ENCODE data around the gene SETD3.

Gene SETD3

GRCh38 chr14:99480917-99481744 is 472 bp upstream of the SETD3 start, which contains the start of gene CCNK:
Gene CCNK (plus strand): TSS chr14:99481409. CDS start chr14:99492678, 11,269 bp downstream.
- TF ChIP-seq CEBPB (IDR thresholded peaks at IDR 0.05) = peak; percentile 85
- no peak; the same call in 1 of the 2 replicates for TF ChIP-seq FOXM1 (IDR thresholded peaks at IDR 0.05; ENCODE audit: borderline replicate concordance, low read depth)
- peak; percentile 49; the same call in 1 of the 2 replicates for TF ChIP-seq TCF12 (IDR thresholded peaks at IDR 0.05; ENCODE audit: low read depth)
- peak; percentile 71 for TF ChIP-seq TEAD4 (IDR thresholded peaks at IDR 0.05)
- peak; percentile 96 for TF ChIP-seq EGR1 (IDR thresholded peaks at IDR 0.05)
- no peak for TF ChIP-seq RAD21 (IDR thresholded peaks at IDR 0.05; ENCODE audit: low read depth)
- TF ChIP-seq CREB1 (IDR thresholded peaks at IDR 0.05; ENCODE audit: low read depth) = peak; percentile 98
- peak; percentile 90 for TF ChIP-seq TAF1 (IDR thresholded peaks at IDR 0.05; ENCODE audit: low read depth)
- peak; percentile 98 for TF ChIP-seq YY1 (IDR thresholded peaks at IDR 0.05; ENCODE audit: low read depth)
- no peak for TF ChIP-seq EP300 (IDR thresholded peaks at IDR 0.05; ENCODE audit: borderline replicate concordance)

- no peak for TF ChIP-seq ZBTB7A (IDR thresholded peaks at IDR 0.05; ENCODE audit: low read depth)
- no peak for TF ChIP-seq TCF12 (IDR thresholded peaks at IDR 0.05; ENCODE audit: low read depth)
- no peak for TF ChIP-seq MAX (IDR thresholded peaks at IDR 0.05)
- no peak for TF ChIP-seq FOXM1 (IDR thresholded peaks at IDR 0.05; ENCODE audit: borderline replicate concordance, low read depth)
- no peak for TF ChIP-seq TAF1 (IDR thresholded peaks at IDR 0.05; ENCODE audit: low read depth)
- no peak for TF ChIP-seq RAD21 (IDR thresholded peaks at IDR 0.05; ENCODE audit: low read depth)
- no peak for TF ChIP-seq EGR1 (IDR thresholded peaks at IDR 0.05)
- TF ChIP-seq TEAD4 (IDR thresholded peaks at IDR 0.05) = no peak
These were observed 1.3 kb downstream of the SETD3 start for GRCh38 chr14:99479160-99479905.

GRCh38 chr14:99478128-99478527 is 2.5 kb downstream of the SETD3 start:
- TF ChIP-seq CREB1 (IDR thresholded peaks at IDR 0.05; ENCODE audit: low read depth) (no peak), RAD21 (IDR thresholded peaks at IDR 0.05; ENCODE audit: low read depth) (no peak)

- TF ChIP-seq MAX (IDR thresholded peaks at IDR 0.05) = no peak
- no peak for TF ChIP-seq YY1 (IDR thresholded peaks at IDR 0.05; ENCODE audit: low read depth)
- TF ChIP-seq CREB1 (IDR thresholded peaks at IDR 0.05; ENCODE audit: low read depth) = no peak
- no peak for TF ChIP-seq TEAD4 (IDR thresholded peaks at IDR 0.05)
- TF ChIP-seq REST (IDR thresholded peaks at IDR 0.05; ENCODE audit: low read depth) = no peak
- no peak for TF ChIP-seq FOXM1 (IDR thresholded peaks at IDR 0.05; ENCODE audit: borderline replicate concordance, low read depth)
- TF ChIP-seq EGR1 (IDR thresholded peaks at IDR 0.05) = no peak
- TF ChIP-seq ZBTB7A (IDR thresholded peaks at IDR 0.05; ENCODE audit: low read depth) = no peak
- TF ChIP-seq TAF1 (IDR thresholded peaks at IDR 0.05; ENCODE audit: low read depth) = no peak
- TF ChIP-seq EP300 (IDR thresholded peaks at IDR 0.05; ENCODE audit: borderline replicate concordance) = no peak
- no peak for TF ChIP-seq TCF12 (IDR thresholded peaks at IDR 0.05; ENCODE audit: low read depth)
- no peak for TF ChIP-seq CEBPB (IDR thresholded peaks at IDR 0.05)
- TF ChIP-seq RAD21 (IDR thresholded peaks at IDR 0.05; ENCODE audit: low read depth) = no peak
- no peak for TF ChIP-seq NFIC (IDR thresholded peaks at IDR 0.05)
- TF ChIP-seq USF1 (IDR thresholded peaks at IDR 0.05) = no peak
These were observed 3.8 kb downstream of the SETD3 start for GRCh38 chr14:99476864-99477263.

- TF ChIP-seq MAX (IDR thresholded peaks at IDR 0.05) (no peak), CEBPB (IDR thresholded peaks at IDR 0.05) (no peak), YY1 (IDR thresholded peaks at IDR 0.05; ENCODE audit: low read depth) (no peak), CREB1 (IDR thresholded peaks at IDR 0.05; ENCODE audit: low read depth) (no peak), ZBTB7A (IDR thresholded peaks at IDR 0.05; ENCODE audit: low read depth) (no peak), TEAD4 (IDR thresholded peaks at IDR 0.05) (no peak), REST (IDR thresholded peaks at IDR 0.05; ENCODE audit: low read depth) (no peak), NFIC (IDR thresholded peaks at IDR 0.05) (no peak), USF1 (IDR thresholded peaks at IDR 0.05) (no peak), EP300 (IDR thresholded peaks at IDR 0.05; ENCODE audit: borderline replicate concordance) (no peak)
These were observed 5.0 kb downstream of the SETD3 start for GRCh38 chr14:99475660-99476059.

Measured in Ishikawa (cell line).